ENCODE results near the gene CARS1. TPM values are rescaled to one million over a fixed set of nuclear protein-coding genes. Genes with fewer than 3 reads are reported as not detected.

The CARS1 gene
- total RNA-seq, 4 donors from 2014 or later, result 31.5 to 46.5 (median 34.7) TPM

- no peak for ATAC-seq
- in situ Hi-C loops (cut with MboI; ENCODE audit: low sequenced_read_pairs in 4 of 4), result no loop called here
- TF ChIP-seq POLR2A (IDR thresholded peaks at IDR 0.05) (no peak), CTCF (IDR thresholded peaks at IDR 0.05 in 4 of 5, conservative IDR thresholded peaks at IDR 0.05 in 1 of 5) (no peak)
- no peak overlapping the region for H3K4me3 ChIP-seq
- intact Hi-C loops (cut with DNase I; ENCODE audit: low total_unique reads), result no loop called here
- H3K9me3 ChIP-seq, result no peaks in the 10 kb centered on the region
- peak in 1 of 2 donors; percentile 5 for DNase-seq
- H3K36me3 ChIP-seq, result no peaks in the 10 kb centered on the region
- H3K4me1 ChIP-seq, result no peaks in the 10 kb centered on the region
- no peak overlapping the region for H3K27ac ChIP-seq
- H3K27me3 ChIP-seq, result peaks cover 0 to 4% (median 3%) of the 10 kb centered on the region in 3 donors
Observed at GRCh38 chr11:3083321-3083720, 26.1 kb upstream of the CARS1 start.

DNA sequence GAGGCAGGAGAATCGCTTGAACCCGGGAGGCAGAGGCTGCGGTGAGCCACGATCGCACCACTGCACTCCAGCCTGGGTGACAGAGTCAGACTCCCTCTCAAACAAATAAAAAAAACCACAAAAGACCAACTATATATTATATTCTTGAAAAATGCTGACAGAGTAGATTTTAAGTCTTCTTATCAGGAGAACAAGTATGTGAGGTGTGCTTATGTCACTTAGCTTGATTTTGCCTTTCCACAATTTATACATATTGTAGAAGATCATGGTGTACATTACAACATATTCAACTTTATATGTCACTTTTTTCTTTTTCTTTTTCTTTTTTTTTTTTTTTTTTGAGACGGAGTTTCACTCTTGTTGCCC, 24.1 kb upstream of the CARS1 start:
- peaks cover 0 to 4% (median 3%) of the 10 kb centered on the region in 3 donors for H3K27me3 ChIP-seq
- ATAC-seq (no peak), DNase-seq (no peak)
- in situ Hi-C loops (cut with MboI; ENCODE audit: low sequenced_read_pairs in 4 of 4), result no loop called here
- H3K36me3 ChIP-seq, result no peaks in the 10 kb centered on the region
- no peak for TF ChIP-seq CTCF (IDR thresholded peaks at IDR 0.05 in 4 of 5, conservative IDR thresholded peaks at IDR 0.05 in 1 of 5)
- no peak for TF ChIP-seq POLR2A (IDR thresholded peaks at IDR 0.05)
- H3K4me1 ChIP-seq, result no peaks in the 10 kb centered on the region
- H3K27ac ChIP-seq, result no peak overlapping the region
- no peaks in the 10 kb centered on the region for H3K9me3 ChIP-seq
- intact Hi-C loops (cut with DNase I; ENCODE audit: low total_unique reads), result no loop called here
- no peak overlapping the region for H3K4me3 ChIP-seq

- no peak for ATAC-seq
- no peak overlapping the region for H3K4me3 ChIP-seq
Observed at GRCh38 chr11:3080733-3081385, 23.6 kb upstream of the CARS1 start.

GRCh38 chr11:3080104-3080503, 22.9 kb upstream of the CARS1 start:
- no peak overlapping the region for H3K27ac ChIP-seq
- H3K27me3 ChIP-seq, result peaks cover 0 to 4% (median 3%) of the 10 kb centered on the region in 3 donors
- H3K4me3 ChIP-seq, result no peak overlapping the region
- intact Hi-C loops (cut with DNase I; ENCODE audit: low total_unique reads) (no loop called here), in situ Hi-C loops (cut with MboI; ENCODE audit: low sequenced_read_pairs in 4 of 4) (no loop called here)
- H3K36me3 ChIP-seq, result no peaks in the 10 kb centered on the region
- ATAC-seq, result no peak
- H3K9me3 ChIP-seq, result no peaks in the 10 kb centered on the region
- peaks cover 0 to 1% of the 10 kb centered on the region in 2 donors for H3K4me1 ChIP-seq
- no peak for DNase-seq
- TF ChIP-seq POLR2A (IDR thresholded peaks at IDR 0.05) (no peak), CTCF (IDR thresholded peaks at IDR 0.05 in 4 of 5, conservative IDR thresholded peaks at IDR 0.05 in 1 of 5) (no peak)

More at GRCh38 chr11:3080733-3081385, 23.6 kb upstream of the CARS1 start:
- no peaks in the 10 kb centered on the region for H3K36me3 ChIP-seq
- in situ Hi-C loops (cut with MboI; ENCODE audit: low sequenced_read_pairs in 4 of 4), result no loop called here
- no peak overlapping the region for H3K27ac ChIP-seq
- H3K9me3 ChIP-seq, result no peaks in the 10 kb centered on the region
- intact Hi-C loops (cut with DNase I; ENCODE audit: low total_unique reads), result no loop called here
- H3K4me1 ChIP-seq, result no peaks in the 10 kb centered on the region
- TF ChIP-seq POLR2A (IDR thresholded peaks at IDR 0.05) (no peak), CTCF (IDR thresholded peaks at IDR 0.05 in 4 of 5, conservative IDR thresholded peaks at IDR 0.05 in 1 of 5) (no peak)
- DNase-seq, result peak in 1 of 2 donors; percentile 4
- H3K27me3 ChIP-seq, result peaks cover 0 to 4% (median 3%) of the 10 kb centered on the region in 3 donors

All from gastrocnemius medialis (tissue), 4 donors.